Panc1 (cell line): ENCODE results near the gene SOX18. TPM values are rescaled to one million over a fixed set of nuclear protein-coding genes. Genes with fewer than 3 reads are reported as not detected.

Source experiments
- ATAC-seq: fragments of 200-7000 bp; cut with Tn5 transposase; 2 replicates; pipeline ENCODE4 v1.9.1; 2020; ENCODE audit warnings: mild to moderate bottlenecking, moderate library complexity
- BruUV-seq: library from RNA; stranded (reverse); fragments of 400-500 nt; replicated peaks from 2 replicates; lab custom pipeline; 2021; lab: Mats Ljungman, UMichigan
- CTCF ChIA-PET: fragments of 300-600 bp; sonication (Branson Sonifier 250); formaldehyde crosslinking; loops from one replicate; lab custom pipeline; 2022; ENCODE audit warnings: antibody characterized with exemption; lab: Charles Lee
- POLR2A ChIA-PET: fragments of 300-600 bp; sonication (Branson Sonifier 250); formaldehyde crosslinking; loops from one replicate; lab custom pipeline; 2022; ENCODE audit warnings: antibody characterized with exemption; lab: Charles Lee
- DNase-seq: peaks from one replicate; pipeline ENCODE4 v3.0.0-alpha.2; 2010; ENCODE audit warnings: low read depth, low spot score
- H3K27ac ChIP-seq: 2 replicates; pipeline ENCODE4 v1.5.1; 2011; ENCODE audit warnings: mild to moderate bottlenecking, low read length, inconsistent platforms
- H3K27me3 ChIP-seq: fragments of 200-500 bp; sonication (Bioruptor generic); 2 replicates; pipeline ENCODE4 v1.6.0; 2014; ENCODE audit warnings: low read length, inconsistent platforms; ENCODE audit not compliant: control insufficient read depth, insufficient read depth
- H3K36me3 ChIP-seq: fragments of 200-500 bp; sonication (Bioruptor generic); 2 replicates; pipeline ENCODE4 v1.5.1; 2014; ENCODE audit warnings: inconsistent platforms, mild to moderate bottlenecking, low read length, moderate library complexity; ENCODE audit not compliant: control insufficient read depth, insufficient read depth
- H3K4me1 ChIP-seq: 2 replicates; pipeline ENCODE4 v1.5.1; 2011; ENCODE audit warnings: inconsistent platforms, mild to moderate bottlenecking, low read length, moderate library complexity; ENCODE audit not compliant: control insufficient read depth, insufficient read depth
- H3K4me3 ChIP-seq, 2 experiments: 2 replicates each; pipeline ENCODE4 v1.5.1; 2011 to 2012; ENCODE audit warnings: low read depth in 2 of 2, low read length in 2 of 2, mild to moderate bottlenecking in 2 of 2, inconsistent platforms in 1 of 2, moderate library complexity in 1 of 2
- H3K9me3 ChIP-seq: fragments of 200-500 bp; sonication (Bioruptor generic); 2 replicates; pipeline ENCODE4 v1.5.1; 2014; ENCODE audit warnings: low read depth, mild to moderate bottlenecking, inconsistent platforms, low read length, moderate library complexity; ENCODE audit not compliant: control insufficient read depth, insufficient read depth
- CTCF ChIP-seq: fragments of 450-650 bp; IDR thresholded peaks from 2 replicates; pipeline ENCODE4 v1.5.1; 2017; ENCODE audit warnings: mild to moderate bottlenecking
- POLR2AphosphoS5 ChIP-seq: IDR thresholded peaks from 2 replicates; pipeline ENCODE4 v1.6.1; 2012; ENCODE audit warnings: mild to moderate bottlenecking, low read depth, low read length, moderate library complexity
- REST ChIP-seq, 2 experiments: IDR thresholded peaks; 2 replicates each; pipeline ENCODE4 v1.6.1; 2011 to 2012; ENCODE audit warnings: low read depth in 2 of 2, control low read depth in 1 of 2, low read length in 1 of 2, mild to moderate bottlenecking in 1 of 2, moderate library complexity in 1 of 2; ENCODE audit not compliant: insufficient read depth in 1 of 2
- SIN3A ChIP-seq: IDR thresholded peaks from 2 replicates; pipeline ENCODE4 v1.6.1; 2012; ENCODE audit warnings: low read depth, mild to moderate bottlenecking, low read length, moderate library complexity, borderline replicate concordance; ENCODE audit not compliant: insufficient read depth
- TCF7L2 ChIP-seq: IDR thresholded peaks from 2 replicates; pipeline ENCODE4 v1.6.1; 2011; ENCODE audit warnings: mild to moderate bottlenecking, low read depth, low read length, inconsistent platforms
- in situ Hi-C: cut with HindIII; loops from 2 replicates; pipeline ENCODE4 v1.10.0; 2016; ENCODE audit warnings: low sequenced_read_pairs, low pct_unique_long_range_greater_than_20kb
- intact Hi-C: fragments of 100-400 bp; cut with micrococcal nuclease; formaldehyde crosslinking; loops from one replicate; pipeline ENCODE4 v1.10.0; 2022; ENCODE audit not compliant: unreplicated experiment
- total RNA-seq: library from RNA; stranded (reverse); gene quantifications from one replicate; pipeline ENCODE4 v1.2.1, GENCODE V29; 2021; ENCODE audit not compliant: unreplicated experiment

SOX18 gene
- total RNA-seq, 1 experiment from 2014 or later = 18.7 TPM

GRCh38 chr20:64074184-64074789, 24.8 kb upstream of the SOX18 start:
- CTCF ChIA-PET = no interaction called here
- no peak overlapping the region for H3K27ac ChIP-seq
- no peaks in the 10 kb centered on the region for H3K27me3 ChIP-seq
- peaks cover 12% of the 10 kb centered on the region for H3K4me1 ChIP-seq
- no TSS peak for BruUV-seq
- no peaks in the 10 kb centered on the region for H3K36me3 ChIP-seq
- no peak for TF ChIP-seq POLR2AphosphoS5
- no peak for TF ChIP-seq TCF7L2
- TF ChIP-seq CTCF = no peak
- TF ChIP-seq REST (IDR thresholded peaks at IDR 0.05; ENCODE audit: insufficient read depth in 1 of 2, low read depth in 2 of 2, low read length in 1 of 2) = no peak
- in situ Hi-C loops (no loop called here), intact Hi-C loops (no loop called here)
- H3K4me3 ChIP-seq = no peak overlapping the region
- no peak for ATAC-seq
- H3K9me3 ChIP-seq = no peaks in the 10 kb centered on the region
- DNase-seq = no peak
- POLR2A ChIA-PET = no interaction called here

- no peak overlapping the region for H3K4me3 ChIP-seq
Measured at GRCh38 chr20:64073476-64074183, 24.2 kb upstream of the SOX18 start.

More at GRCh38 chr20:64073476-64074183, 24.2 kb upstream of the SOX18 start:
- H3K36me3 ChIP-seq = no peaks in the 10 kb centered on the region
- no TSS peak for BruUV-seq
- CTCF ChIA-PET = no interaction called here
- in situ Hi-C loops = no loop called here
- TF ChIP-seq TCF7L2 = no peak
- no peak for TF ChIP-seq CTCF
- no peak for TF ChIP-seq POLR2AphosphoS5
- TF ChIP-seq REST (IDR thresholded peaks at IDR 0.05; ENCODE audit: insufficient read depth in 1 of 2, low read depth in 2 of 2, low read length in 1 of 2) = no peak
- no peak for TF ChIP-seq SIN3A
- intact Hi-C loops = no loop called here
- H3K27ac ChIP-seq = no peak overlapping the region
- H3K9me3 ChIP-seq = no peaks in the 10 kb centered on the region
- no peaks in the 10 kb centered on the region for H3K27me3 ChIP-seq
- DNase-seq (no peak), ATAC-seq (no peak)
- POLR2A ChIA-PET = no interaction called here
- peaks cover 9% of the 10 kb centered on the region for H3K4me1 ChIP-seq
